Thyroid gland (tissue), 4 donors: ENCODE results near the gene IPPK.

Experiments used
- CTCF ChIP-seq, 6 experiments: fragments of 200-600 bp in 3 of 6; fragments of 450-650 bp in 3 of 6; sonication (generic) in 3 of 6; IDR thresholded peaks; one replicate each; pipeline ENCODE4 v1.5.1; 2016 to 2019; ENCODE audit warnings: antibody characterized with exemption in 6 of 6, mild to moderate bottlenecking in 2 of 6, inconsistent platforms in 1 of 6, moderate library complexity in 1 of 6
- POLR2A ChIP-seq, 2 donors: fragments of 450-650 bp; IDR thresholded peaks; one replicate each; pipeline ENCODE4 v1.6.1; 2017; ENCODE audit warnings: antibody characterized with exemption in 2 of 2, mild to moderate bottlenecking in 2 of 2, moderate library complexity in 1 of 2

- TF ChIP-seq CTCF (IDR thresholded peaks at IDR 0.05) (no peak), POLR2A (IDR thresholded peaks at IDR 0.05) (no peak)
Measured at GRCh38 chr9:92642041-92642451, 27.9 kb downstream of the IPPK start.
